RCC 7860 (cell line): ENCODE results near the gene MPPED1.

ENCODE experiments used
- DNase-seq: peaks from one replicate; pipeline ENCODE4 v3.0.0-alpha.2; 2015; ENCODE audit warnings: low spot score
- FAIRE-seq: peaks from 2 replicates; lab custom pipeline; 2012; peaks lifted over from hg19 to GRCh38; lab: Jason Lieb, UNC

Gene MPPED1

GRCh38 chr22:43491177-43491576 lies 79.4 kb downstream of the MPPED1 start:
- FAIRE-seq (no peak), DNase-seq (no peak)

DNA sequence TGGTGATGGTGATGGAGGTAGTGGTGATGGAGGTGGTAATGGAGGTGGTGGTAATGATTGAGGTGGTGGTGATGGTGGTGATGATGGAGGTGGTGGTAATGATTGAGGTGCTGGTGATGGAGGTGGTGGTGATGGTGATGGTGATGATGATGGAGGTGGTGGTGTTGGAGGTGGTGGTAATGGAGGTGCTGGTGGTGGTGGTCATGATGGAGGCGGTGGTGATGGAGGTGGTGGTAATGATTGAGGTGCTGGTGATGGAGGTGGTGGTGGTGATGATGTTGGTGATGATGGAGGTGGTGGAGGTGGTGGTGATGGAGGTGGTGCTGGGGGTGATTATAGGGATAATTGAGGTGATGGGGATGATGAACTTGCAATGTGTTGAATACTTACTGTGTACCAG lies 79.9 kb downstream of the MPPED1 start:
- DNase-seq = no peak
- FAIRE-seq = no peak

GRCh38 chr22:43493297-43493696 lies 81.5 kb downstream of the MPPED1 start:
- FAIRE-seq (no peak), DNase-seq (no peak)

GRCh38 chr22:43497956-43498855 lies 86.4 kb downstream of the MPPED1 start:
- DNase-seq = no peak
- no peak for FAIRE-seq

DNA sequence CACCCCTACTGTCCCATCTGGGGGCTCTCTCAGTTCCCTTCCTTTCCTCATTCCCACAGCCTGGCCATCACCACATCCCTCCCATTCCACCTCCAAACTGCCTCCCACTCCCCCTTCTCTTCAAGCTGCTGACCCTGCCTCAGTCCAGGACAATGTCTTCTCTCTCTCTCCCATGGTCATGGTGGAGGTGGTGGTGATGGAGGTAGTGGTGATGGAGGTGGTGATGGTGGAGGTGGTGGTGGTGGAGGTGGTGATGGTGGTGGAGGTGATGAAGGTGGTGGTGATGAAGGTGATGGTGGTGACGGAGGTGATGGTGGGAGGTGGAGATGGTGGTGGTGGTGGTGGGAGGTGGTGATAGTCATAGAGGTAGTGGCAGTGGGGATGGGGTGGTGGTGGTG lies 87.0 kb downstream of the MPPED1 start:
- FAIRE-seq (no peak), DNase-seq (no peak)

GRCh38 chr22:43500792-43501785 lies 89.3 kb downstream of the MPPED1 start:
- no peak for FAIRE-seq
- no peak for DNase-seq

DNA sequence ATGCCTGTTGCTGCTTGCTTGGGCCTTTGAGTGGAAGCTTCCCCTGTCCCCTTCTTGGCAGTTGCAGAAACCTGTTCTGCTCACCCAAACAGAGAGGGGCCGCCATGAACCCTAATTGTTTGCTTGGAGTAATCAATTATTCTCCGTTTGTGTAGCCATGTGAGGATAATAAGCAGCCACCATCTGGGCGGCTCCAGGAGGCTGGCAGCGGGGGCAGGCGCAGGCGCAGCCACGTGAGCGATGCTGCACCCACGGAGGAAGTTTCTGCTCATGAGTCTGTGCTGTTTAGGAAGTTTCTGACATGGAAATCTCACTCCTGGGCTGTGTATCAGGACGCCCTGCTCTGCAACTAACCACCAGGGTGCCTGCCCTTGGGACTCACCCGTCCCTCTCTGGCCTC lies 90.1 kb downstream of the MPPED1 start:
- FAIRE-seq = no peak
- no peak for DNase-seq

DNA sequence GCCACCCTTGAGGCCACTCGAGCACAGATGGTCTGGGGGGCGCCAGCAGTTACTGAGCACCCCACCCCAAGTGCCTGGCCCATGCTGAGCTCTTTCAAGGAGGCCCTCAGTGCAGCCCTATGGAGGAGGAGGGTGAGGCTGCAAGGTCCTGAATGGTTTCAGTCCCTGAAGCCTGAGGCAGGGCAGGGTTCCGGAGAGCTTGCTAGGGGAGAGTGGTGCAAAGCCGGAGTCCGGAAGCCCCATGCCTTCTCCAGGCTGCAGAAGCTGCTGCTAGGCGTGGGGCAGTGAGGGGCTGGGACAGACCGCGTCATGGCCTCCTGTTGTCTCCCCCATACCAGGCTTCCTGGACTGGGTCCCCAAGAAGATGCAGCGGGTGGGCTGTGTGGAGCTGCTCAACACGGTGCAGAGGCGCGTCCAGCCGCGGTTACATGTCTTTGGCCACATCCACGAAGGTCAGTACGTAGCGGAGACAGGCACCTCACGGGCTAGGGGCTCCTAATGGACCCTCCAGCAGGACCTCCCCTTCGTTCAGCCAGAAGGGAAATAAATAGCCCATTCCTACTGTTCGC lies 90.6 kb downstream of the MPPED1 start:
- DNase-seq = no peak
- FAIRE-seq = no peak

GRCh38 chr22:43504068-43504467 lies 92.3 kb downstream of the MPPED1 start:
- FAIRE-seq (no peak), DNase-seq (no peak)

DNA sequence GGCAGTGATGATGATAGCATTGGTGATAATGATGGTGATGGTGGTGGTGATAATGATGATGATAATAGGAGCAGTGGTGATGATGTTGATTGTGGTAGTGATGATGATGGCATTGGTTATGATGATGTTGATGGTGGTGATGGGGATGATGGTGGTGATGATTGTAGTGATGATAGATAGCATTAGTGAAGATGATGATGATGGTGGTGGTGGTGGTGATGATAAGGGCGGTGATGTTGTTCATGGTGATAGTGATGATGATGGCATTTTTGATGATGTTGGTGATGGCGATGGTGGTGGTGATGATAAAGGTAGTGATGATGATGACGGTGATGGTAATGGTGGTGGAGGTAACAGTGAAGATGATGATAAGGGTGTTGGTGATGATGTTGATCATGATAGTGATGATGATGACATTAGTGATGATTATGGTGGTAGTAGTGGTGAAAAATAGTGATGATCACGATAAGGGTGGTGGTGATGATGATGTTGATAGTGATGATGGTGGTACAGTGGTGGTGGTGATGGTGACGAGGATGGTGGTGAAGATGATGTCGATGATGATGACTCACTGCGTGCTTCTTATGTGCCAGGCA lies 93.0 kb downstream of the MPPED1 start:
- no peak for DNase-seq
- FAIRE-seq = no peak

GRCh38 chr22:43505423-43505822 lies 93.6 kb downstream of the MPPED1 start:
- no peak for FAIRE-seq
- no peak for DNase-seq

DNA sequence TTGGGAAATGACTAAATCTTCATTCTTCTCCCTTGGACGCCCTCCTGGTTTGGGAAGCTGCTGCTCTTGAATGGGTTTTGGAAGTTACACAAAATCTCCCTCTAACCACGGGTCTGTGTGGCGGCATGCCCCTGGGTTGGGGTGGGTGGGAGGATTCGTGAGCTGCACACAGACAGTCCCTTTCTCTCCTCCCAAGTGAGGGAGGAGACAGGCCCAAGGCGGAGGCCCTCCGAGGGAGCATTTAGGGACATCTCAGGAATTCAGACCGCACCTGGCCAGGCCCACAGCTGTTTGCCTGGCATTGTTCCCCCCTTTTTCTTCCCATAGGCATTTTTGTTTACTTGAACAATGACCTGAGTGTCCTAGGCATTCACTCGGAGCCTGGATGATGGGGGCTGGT lies 94.1 kb downstream of the MPPED1 start:
- no peak for FAIRE-seq
- DNase-seq = no peak

DNA sequence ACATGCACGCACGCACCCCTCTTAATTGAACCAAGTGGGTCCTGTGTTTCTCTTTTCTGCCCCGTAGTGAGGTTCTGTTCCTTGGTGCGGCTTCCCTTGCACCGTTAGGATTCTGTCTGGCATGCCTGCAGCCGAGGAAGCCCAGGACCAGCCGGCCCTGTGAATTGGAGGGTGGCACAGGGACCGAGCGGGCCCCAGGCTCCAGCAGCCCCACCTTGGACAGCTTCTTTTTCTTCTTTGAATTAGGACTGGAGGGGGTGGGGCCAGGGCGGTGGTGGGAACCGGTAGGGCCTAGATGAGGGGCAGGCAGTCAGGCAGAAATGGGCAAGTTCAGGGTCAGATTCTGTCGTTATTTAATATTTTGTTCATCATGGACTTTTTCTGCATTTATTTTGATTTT lies 94.7 kb downstream of the MPPED1 start:
- no peak for FAIRE-seq

DNA sequence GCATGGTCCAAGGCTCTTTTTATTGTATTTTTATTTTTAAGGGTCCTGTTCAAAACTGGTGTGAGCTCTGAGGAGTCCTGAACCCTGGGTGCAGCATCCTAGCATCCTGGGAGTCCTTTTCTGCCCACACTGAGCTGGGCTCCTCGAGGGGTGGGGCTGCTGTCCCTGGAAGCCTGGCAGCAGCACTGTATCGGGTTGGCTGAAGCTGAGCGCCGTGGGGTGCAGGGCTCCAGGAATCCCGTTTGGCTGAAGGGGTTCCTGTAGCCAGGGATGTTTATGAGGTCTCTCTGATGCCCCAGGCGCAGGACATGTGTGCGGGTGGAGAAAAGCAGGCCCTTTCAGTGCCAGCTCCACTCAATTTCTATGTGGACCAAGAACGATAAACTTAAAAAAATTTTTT lies 95.4 kb downstream of the MPPED1 start:
- DNase-seq (no peak), FAIRE-seq (no peak)

More for the DNA sequence above, 94.7 kb downstream of the MPPED1 start:
- DNase-seq = no peak

GRCh38 chr22:43508489-43508888 lies 96.7 kb downstream of the MPPED1 start:
- no peak for FAIRE-seq

GRCh38 chr22:43509337-43509736 lies 97.5 kb downstream of the MPPED1 start:
- FAIRE-seq = no peak
- no peak for DNase-seq

More at GRCh38 chr22:43508489-43508888, 96.7 kb downstream of the MPPED1 start:
- no peak for DNase-seq

- FAIRE-seq (no peak), DNase-seq (no peak)
Observed at GRCh38 chr22:43510281-43511070, 98.7 kb downstream of the MPPED1 start.

DNA sequence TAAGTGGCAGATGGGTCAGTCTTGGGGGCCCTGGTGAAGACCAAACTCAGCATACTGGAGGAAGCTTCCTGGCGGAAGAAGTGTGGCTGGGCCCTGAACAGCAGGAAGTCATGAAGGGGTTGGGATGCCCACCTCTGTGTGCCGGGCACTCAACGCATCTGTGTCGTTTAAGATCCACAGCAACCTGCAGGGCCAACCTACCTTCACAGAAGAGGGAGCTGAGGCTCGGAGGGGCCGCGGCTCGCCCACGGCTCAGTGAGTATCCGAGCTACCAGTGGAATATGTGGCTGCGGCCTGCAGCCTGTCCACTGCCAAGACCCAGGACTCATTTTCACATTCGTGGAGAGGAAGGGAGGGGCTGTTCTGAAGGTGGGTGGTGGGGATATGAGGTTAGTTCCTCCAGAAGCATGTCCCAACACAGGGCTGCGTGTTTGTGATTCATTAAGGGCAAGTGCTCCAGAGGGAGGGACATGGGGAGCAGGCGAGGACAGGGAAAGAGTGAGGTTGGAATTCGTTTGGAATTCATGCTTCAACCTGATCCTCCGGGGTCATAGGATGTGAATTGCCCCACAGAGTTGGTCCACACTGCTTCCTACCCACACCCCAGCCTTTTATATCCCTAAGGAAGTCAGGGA lies 99.6 kb downstream of the MPPED1 start:
- DNase-seq (no peak), FAIRE-seq (no peak)

- no peak for FAIRE-seq
Observed at GRCh38 chr22:43512279-43512678, 100.5 kb downstream of the MPPED1 start.

More at GRCh38 chr22:43512279-43512678, 100.5 kb downstream of the MPPED1 start:
- DNase-seq = no peak
